Activated CD4-positive, alpha-beta T cell treated with anti-CD3 and anti-CD28 coated beads, Interleukin-2, amount 50 U/mL, for 48 hours (primary cell): ENCODE measurements around the gene MYO7B.

ENCODE experiments used
- DNase-seq, 2 experiments: peaks; one replicate each; pipeline ENCODE4 v3.0.0-alpha.2; 2020

MYO7B gene

GRCh38 chr2:127627740-127628571 is 92.5 kb downstream of the MYO7B start:
- no peak for DNase-seq

- DNase-seq: no peak
These were observed 93.5 kb downstream of the MYO7B start for GRCh38 chr2:127628767-127629614.

GRCh38 chr2:127629637-127630036 is 94.2 kb downstream of the MYO7B start:
- DNase-seq: no peak

GRCh38 chr2:127630096-127630863 is 94.8 kb downstream of the MYO7B start:
- no peak for DNase-seq

GRCh38 chr2:127630864-127631540 is 95.5 kb downstream of the MYO7B start:
- DNase-seq: no peak

GRCh38 chr2:127631541-127631996 is 96.1 kb downstream of the MYO7B start:
- no peak for DNase-seq

GRCh38 chr2:127631997-127632581 is 96.6 kb downstream of the MYO7B start:
- DNase-seq: no peak

GRCh38 chr2:127632592-127633489 is 97.4 kb downstream of the MYO7B start:
- DNase-seq: no peak

- DNase-seq: no peak
These were observed 98.1 kb downstream of the MYO7B start for GRCh38 chr2:127633556-127634065.

- DNase-seq: no peak
These were observed 98.7 kb downstream of the MYO7B start for GRCh38 chr2:127634066-127634617.

- no peak for DNase-seq
These were observed 99.3 kb downstream of the MYO7B start for GRCh38 chr2:127634626-127635379.

- DNase-seq: no peak
These were observed 100.1 kb downstream of the MYO7B start for GRCh38 chr2:127635380-127636237.

GRCh38 chr2:127636248-127637235 is 101.1 kb downstream of the MYO7B start:
- no peak for DNase-seq

GRCh38 chr2:127637236-127637630 is 101.8 kb downstream of the MYO7B start:
- no peak for DNase-seq

- DNase-seq: peak in 1 of 2 experiments; percentile 26
These were observed 102.3 kb downstream of the MYO7B start for GRCh38 chr2:127637725-127638252.

- no peak for DNase-seq
These were observed 103.1 kb downstream of the MYO7B start for GRCh38 chr2:127638361-127639110.
